ENCODE data around the gene SLC34A3. TPM values are rescaled to one million over a fixed set of nuclear protein-coding genes. Genes with fewer than 3 reads are reported as not detected.
A peak's percentile ranks its signal among the peaks of the same experiment; 100 is the strongest.

SLC34A3 gene
- total RNA-seq, 4 donors from 2014 or later, result 0.33 TPM; not detected in 3

- intact Hi-C loops (cut with DNase I), result no loop called here
- Histone ChIP-seq H3K27ac (no peak overlapping the region), H3K4me3 (replicated peaks in 1 of 3) (no peak overlapping the region), H3K4me1 (peaks cover 8 to 23% of the 10 kb centered on the region in 2 donors), H3K9me3 (no peaks in the 10 kb centered on the region), H3K36me3 (peaks cover 16 to 18% of the 10 kb centered on the region in 2 donors), H3K27me3 (no peaks in the 10 kb centered on the region)
- DNase-seq, result no peak
- 74 to 82% methylated on average over 13 to 14 of the region's 15 CpGs for WGBS, 2 donors
- no peak for TF ChIP-seq POLR2A (IDR thresholded peaks at IDR 0.05)
Observed at GRCh38 chr9:137243626-137244485, 13.2 kb downstream of the SLC34A3 start.

GRCh38 chr9:137244486-137245449 lies 14.1 kb downstream of the SLC34A3 start:
- peaks cover 8 to 14% of the 10 kb centered on the region in 2 donors for H3K4me1 ChIP-seq
- peak in 1 of 2 donors; percentile 27 for DNase-seq
- H3K36me3 ChIP-seq, result peaks cover 16 to 18% of the 10 kb centered on the region in 2 donors
- H3K27me3 ChIP-seq, result no peaks in the 10 kb centered on the region
- no peak overlapping the region for H3K4me3 ChIP-seq (replicated peaks in 1 of 3)
- 50 to 73% methylated on average over 12 to 25 of the region's 36 CpGs for WGBS, 2 donors
- TF ChIP-seq POLR2A (IDR thresholded peaks at IDR 0.05), result no peak
- TF ChIP-seq CTCF (IDR thresholded peaks at IDR 0.05), result no peak
- no peak overlapping the region for H3K27ac ChIP-seq
- intact Hi-C loops (cut with DNase I), result no loop called here
- no peaks in the 10 kb centered on the region for H3K9me3 ChIP-seq

- Histone ChIP-seq H3K4me1 (peaks cover 8 to 12% of the 10 kb centered on the region in 2 donors), H3K27ac (no peak overlapping the region), H3K36me3 (peaks cover 16 to 18% of the 10 kb centered on the region in 2 donors), H3K27me3 (no peaks in the 10 kb centered on the region), H3K9me3 (no peaks in the 10 kb centered on the region), H3K4me3 (replicated peaks in 1 of 3) (no peak overlapping the region)
- 89 to 93% methylated on average over 14 of the region's 25 CpGs for WGBS, 2 donors
- no peak for DNase-seq
- TF ChIP-seq POLR2A (IDR thresholded peaks at IDR 0.05) (no peak), CTCF (IDR thresholded peaks at IDR 0.05) (no peak)
- intact Hi-C loops (cut with DNase I), result no loop called here
Observed at GRCh38 chr9:137245450-137246421, 15.0 kb downstream of the SLC34A3 start.

- DNase-seq, result peak; percentile 59 to 71
- 50 to 58% methylated on average over 12 to 19 of the region's 20 CpGs for WGBS, 2 donors
- H3K9me3 ChIP-seq, result no peaks in the 10 kb centered on the region
- no peaks in the 10 kb centered on the region for H3K27me3 ChIP-seq
- H3K36me3 ChIP-seq, result peaks cover 12% of the 10 kb centered on the region in 2 donors
- no peak for TF ChIP-seq POLR2A (IDR thresholded peaks at IDR 0.05)
- no peak for TF ChIP-seq CTCF (IDR thresholded peaks at IDR 0.05)
- H3K27ac ChIP-seq, result no peak overlapping the region
- no peak overlapping the region for H3K4me3 ChIP-seq (replicated peaks in 1 of 3)
- H3K4me1 ChIP-seq, result peaks cover 4 to 7% of the 10 kb centered on the region in 2 donors
- intact Hi-C loops (cut with DNase I), result no loop called here
Observed at GRCh38 chr9:137247135-137247915, 16.6 kb downstream of the SLC34A3 start.

Data from thyroid gland (tissue), 4 donors.